Dedifferentiated amniotic fluid mesenchymal stem cell (primary cell): ENCODE data around the gene AKT1.

Source experiments
- DNase-seq: peaks from one replicate; pipeline ENCODE4 v3.0.0-alpha.2; 2016; ENCODE audit errors: extremely low spot score

Gene AKT1

DNA sequence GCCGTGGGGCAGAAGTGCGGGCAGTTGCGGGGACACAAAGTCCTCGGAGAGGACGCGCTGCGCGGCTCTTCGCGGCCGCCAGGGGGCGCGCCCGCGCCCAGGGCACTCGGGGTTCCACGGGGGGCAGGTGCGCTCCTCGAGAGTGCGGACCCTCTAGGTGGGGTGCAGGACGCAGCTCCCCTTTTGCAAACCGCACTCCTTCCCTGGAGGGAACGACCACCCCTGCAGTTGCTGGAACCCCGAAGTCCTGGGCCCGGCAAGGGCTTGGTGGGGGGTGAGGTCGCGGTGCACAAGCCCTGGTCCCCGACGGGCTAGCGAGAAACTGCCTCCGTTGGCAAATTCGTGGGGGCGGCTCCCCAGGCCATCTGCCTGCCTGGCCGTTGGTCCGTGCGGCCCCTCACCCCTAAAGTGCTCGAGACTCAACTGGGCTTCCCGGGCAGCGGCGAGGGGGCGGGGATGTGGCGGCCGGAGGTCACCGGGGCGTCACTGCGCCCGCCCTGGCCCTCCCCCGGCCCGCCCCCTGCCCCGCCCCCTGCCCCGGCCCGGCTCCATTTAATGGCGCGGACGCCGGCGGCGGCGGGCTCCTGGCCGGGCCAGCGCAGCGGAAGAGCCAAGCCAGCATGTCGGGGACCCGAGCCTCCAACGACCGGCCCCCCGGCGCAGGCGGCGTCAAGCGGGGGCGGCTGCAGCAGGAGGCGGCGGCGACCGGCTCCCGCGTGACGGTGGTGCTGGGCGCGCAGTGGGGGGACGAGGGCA is 71.7 kb downstream of the AKT1 start, which contains the start of gene ADSS1:
TSS of gene ADSS1 (plus strand) at position 579 of the 756 bp plus-strand sequence. CDS start at position 621, 42 bp downstream.
- DNase-seq = no peak

DNA sequence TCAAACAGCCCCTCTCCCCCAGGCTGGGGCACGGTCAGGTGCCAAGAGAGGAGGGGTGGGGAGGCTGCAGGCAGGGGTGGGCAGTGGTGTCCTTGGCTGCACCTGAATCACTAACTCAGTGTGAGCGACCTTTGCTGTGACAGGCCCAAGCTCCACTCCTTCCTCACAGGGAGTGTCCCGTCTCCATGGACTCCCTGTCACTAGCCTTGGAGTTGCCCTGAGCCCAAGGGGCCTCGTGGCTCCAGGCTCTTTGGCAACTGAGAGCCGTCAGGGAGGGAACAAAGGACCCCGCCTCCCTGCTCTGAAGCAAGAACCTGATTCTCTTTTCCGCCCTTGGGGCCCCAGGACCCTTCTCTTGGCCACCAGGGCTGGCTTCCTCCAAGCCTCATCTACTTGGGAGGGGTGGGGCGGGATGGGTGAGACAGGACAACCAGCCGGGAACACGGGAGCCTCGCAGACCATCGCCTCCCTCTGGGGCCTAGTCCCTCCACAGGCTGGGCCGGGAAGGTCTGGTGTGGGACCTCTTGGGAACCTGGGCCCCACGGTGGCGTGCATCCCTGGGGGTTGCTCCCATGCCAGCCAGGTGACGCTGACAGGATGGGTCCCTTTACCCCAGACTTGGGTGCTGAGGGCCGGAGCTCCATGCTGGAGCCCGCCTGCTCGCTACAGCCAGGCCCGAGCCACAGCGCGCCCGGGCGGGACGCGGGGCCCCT is 72.5 kb downstream of the AKT1 start:
- no peak for DNase-seq

DNA sequence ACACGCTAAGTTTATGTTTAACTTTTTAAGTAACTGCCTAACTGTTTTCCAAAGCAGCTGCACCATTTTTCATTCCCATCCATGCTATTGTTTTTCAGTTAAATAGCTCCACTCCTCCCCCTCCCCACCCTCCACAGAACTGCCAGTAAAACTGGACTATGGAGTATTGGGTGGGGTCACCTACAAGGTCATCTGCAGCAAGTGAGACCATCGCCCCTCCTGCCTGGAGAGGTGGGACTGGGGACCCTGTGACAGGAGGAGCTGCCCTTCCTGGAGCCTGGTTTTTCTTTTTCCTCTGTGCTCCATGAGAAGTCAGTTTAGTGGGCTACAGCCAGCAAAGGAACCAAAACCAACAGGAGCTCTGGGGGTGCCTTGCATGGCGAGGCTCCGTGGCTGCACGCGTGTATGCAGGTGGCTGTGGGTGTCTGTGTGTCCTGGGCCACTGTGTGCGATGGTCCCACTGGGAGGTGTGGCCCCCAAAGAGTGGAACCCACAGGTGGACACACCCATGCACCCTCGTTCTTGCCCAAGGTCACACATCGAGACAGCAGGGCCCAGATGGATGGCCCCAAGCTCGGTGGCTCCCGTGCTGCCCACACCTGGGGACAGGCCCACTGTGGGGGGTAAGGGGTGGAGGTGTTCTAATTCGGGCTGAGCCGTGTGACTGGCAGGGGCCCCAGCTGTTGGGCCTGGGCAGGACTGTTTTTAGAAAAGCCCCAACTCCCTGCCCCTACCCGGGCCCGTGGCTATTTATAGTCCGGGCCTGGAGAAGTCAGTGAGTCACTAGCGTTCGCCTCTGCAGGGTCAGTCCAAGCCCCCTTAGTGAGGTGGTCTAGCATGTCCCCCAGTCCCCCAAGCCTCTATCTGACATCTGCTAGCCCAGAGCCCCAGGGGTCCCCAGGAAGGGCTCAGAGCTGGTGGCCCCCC is 73.8 kb downstream of the AKT1 start:
- DNase-seq = no peak
